Measurements from ENCODE around the gene LRP6. TPM values are rescaled to one million over a fixed set of nuclear protein-coding genes. Genes with fewer than 3 reads are reported as not detected.
"Not testable (repeated sequence)": the region's sequence is repeated elsewhere in the genome, so short reads cannot be mapped to it uniquely, and the experiment has no call there.

LRP6 gene
- total and polyA plus RNA-seq, 10 donors, result 0.63 to 14.9 (median 9.6) TPM

DNA sequence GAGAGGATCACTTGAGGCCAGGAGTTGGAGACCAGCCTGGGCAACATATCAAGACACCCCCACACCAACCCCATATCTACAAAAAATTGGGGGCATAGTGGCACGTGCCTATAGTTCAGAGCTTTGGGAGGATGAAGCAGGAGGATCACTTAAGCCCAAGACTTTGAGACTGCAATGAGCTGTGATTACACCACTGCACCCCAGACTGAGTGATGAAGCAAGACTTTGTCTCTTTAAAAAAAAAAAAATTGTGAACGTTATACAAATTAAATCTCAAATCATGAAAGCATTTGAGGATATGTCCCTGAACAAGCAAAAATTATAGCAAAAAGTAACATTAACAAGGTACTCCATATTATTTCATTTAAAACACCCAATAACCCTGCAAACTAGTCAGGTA, 2.9 kb downstream of the LRP6 start:
- intact Hi-C loops (cut with DNase I; ENCODE audit: low total_unique reads), result no loop called here
- DNase-seq, result no peak
- H3K4me3 ChIP-seq, result no peak overlapping the region
- H3K27ac ChIP-seq, result no peak overlapping the region
- peaks cover 0 to 71% (median 24%) of the 10 kb centered on the region in 7 donors for H3K27me3 ChIP-seq (replicated peaks in 1 of 7)
- TF ChIP-seq POLR2A (IDR thresholded peaks at IDR 0.05) (no peak), POLR2AphosphoS5 (IDR thresholded peaks at IDR 0.05) (no peak)
- TF ChIP-seq, protein P1, sequence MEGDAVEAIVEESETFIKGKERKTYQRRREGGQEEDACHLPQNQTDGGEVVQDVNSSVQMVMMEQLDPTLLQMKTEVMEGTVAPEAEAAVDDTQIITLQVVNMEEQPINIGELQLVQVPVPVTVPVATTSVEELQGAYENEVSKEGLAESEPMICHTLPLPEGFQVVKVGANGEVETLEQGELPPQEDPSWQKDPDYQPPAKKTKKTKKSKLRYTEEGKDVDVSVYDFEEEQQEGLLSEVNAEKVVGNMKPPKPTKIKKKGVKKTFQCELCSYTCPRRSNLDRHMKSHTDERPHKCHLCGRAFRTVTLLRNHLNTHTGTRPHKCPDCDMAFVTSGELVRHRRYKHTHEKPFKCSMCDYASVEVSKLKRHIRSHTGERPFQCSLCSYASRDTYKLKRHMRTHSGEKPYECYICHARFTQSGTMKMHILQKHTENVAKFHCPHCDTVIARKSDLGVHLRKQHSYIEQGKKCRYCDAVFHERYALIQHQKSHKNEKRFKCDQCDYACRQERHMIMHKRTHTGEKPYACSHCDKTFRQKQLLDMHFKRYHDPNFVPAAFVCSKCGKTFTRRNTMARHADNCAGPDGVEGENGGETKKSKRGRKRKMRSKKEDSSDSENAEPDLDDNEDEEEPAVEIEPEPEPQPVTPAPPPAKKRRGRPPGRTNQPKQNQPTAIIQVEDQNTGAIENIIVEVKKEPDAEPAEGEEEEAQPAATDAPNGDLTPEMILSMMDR (IDR thresholded peaks at IDR 0.05 in 8 of 11, conservative IDR thresholded peaks at IDR 0.05 in 3 of 11), result no peak
- peaks cover 0 to 42% (median 24%) of the 10 kb centered on the region in 6 donors for H3K4me1 ChIP-seq
- H3K36me3 ChIP-seq, result no peaks in the 10 kb centered on the region
- 50 to 74% (median 63%) methylated on average over 2 of the region's 2 CpGs for WGBS, 5 donors
- H3K9me3 ChIP-seq, result no peaks in the 10 kb centered on the region

DNA sequence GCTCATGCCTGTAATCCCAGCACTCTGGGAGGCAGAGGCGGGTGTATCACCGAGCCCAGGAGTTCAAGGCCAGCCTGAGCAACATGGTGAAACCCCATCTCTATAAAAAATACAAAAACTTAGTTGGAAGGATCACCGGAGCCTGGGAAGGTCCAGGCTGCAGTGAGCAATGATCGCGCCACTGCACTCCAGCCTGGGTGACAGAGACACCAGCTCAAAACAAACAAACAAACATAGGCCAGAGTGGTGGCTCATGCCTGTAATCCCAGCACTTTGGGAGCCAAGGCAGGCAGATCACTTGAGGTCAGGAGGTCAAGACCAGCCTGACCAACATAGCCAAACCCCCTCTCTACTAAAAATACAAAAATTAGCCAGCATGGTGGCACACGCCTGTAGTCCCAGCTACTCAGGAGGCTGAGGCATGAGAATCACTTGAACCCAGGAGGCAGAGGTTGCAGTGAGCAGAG, 10.5 kb downstream of the LRP6 start:
- H3K9me3 ChIP-seq; H3K27ac ChIP-seq; H3K36me3 ChIP-seq; H3K27me3 ChIP-seq (replicated peaks in 1 of 7); H3K4me3 ChIP-seq; intact Hi-C loops (cut with DNase I; ENCODE audit: low total_unique reads); H3K4me1 ChIP-seq; DNase-seq: not testable (repeated sequence)
- WGBS, 5 donors, result 86 to 94% (median 92%) methylated on average over 6 of the region's 6 CpGs

DNA sequence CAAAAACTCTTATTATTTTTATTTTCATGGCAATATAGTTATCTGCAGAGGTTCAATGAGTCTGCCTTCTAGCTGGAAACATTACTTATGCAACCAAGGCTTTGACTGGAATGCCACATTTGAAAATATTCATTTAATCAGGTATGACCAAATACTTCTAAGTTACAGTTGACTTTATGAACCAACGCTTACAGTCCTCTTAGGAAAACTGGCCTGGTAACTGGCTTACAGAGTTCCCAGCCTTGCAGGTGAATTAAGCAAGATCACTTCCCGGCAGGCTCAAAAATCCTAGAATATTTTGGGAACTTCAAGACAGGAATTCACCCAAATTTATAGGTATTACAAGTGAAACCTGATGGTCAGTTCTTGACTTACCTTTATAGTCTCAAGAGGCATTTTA, 12.3 kb downstream of the LRP6 start:
- no peaks in the 10 kb centered on the region for H3K36me3 ChIP-seq
- H3K9me3 ChIP-seq, result no peaks in the 10 kb centered on the region
- no peaks in the 10 kb centered on the region for H3K4me1 ChIP-seq
- intact Hi-C loops (cut with DNase I; ENCODE audit: low total_unique reads), result no loop called here
- TF ChIP-seq, protein P1 (IDR thresholded peaks at IDR 0.05 in 8 of 11, conservative IDR thresholded peaks at IDR 0.05 in 3 of 11), result no peak
- TF ChIP-seq POLR2A (IDR thresholded peaks at IDR 0.05) (no peak), POLR2AphosphoS5 (IDR thresholded peaks at IDR 0.05) (no peak)
- no peak for DNase-seq
- H3K27me3 ChIP-seq (replicated peaks in 1 of 7), result no peaks in the 10 kb centered on the region
- 91 to 97% (median 95%) methylated on average over 2 of the region's 2 CpGs for WGBS, 5 donors
- H3K27ac ChIP-seq, result no peak overlapping the region
- no peak overlapping the region for H3K4me3 ChIP-seq

DNA sequence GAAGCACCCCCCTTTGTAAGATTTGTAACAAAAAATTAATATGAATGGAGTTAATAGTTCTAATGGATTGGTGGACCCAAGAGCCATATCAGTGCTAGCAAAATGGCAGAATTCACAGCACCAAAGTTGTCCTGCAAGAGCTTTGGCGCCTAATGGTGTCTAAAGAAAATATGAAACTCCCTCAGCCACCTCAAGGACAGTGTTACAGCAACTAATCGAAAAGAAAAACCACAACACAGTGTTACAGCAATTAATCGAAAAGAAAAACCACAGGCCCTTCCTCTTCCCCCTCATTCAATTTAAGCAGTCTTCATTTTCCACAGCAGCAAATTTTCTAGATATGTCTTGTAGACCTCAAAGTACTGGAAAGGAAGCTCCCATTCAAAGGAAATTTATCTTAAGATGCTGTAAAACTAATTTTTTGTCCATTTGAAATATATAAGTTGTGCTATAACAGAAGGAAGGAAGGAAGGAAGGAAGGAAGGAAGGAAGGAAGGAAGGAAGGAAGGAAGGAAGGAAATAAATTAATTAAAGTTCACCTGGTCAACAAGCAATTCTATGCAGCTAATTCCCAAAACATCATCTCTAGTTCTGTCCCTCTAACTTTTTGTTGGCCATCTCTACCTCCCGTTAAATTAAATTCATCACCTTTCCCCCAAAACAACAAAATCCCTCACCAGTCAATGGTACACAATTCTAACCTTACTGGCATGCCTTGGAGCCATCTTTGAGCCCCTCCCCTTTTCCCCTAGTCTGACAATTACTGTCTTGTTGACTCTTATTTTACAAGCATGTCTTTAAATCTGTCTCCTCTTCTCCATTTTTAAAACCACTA, 17.4 kb downstream of the LRP6 start:
- Histone ChIP-seq H3K27me3 (replicated peaks in 1 of 7) (no peaks in the 10 kb centered on the region), H3K27ac (no peak overlapping the region), H3K36me3 (no peaks in the 10 kb centered on the region), H3K4me1 (no peaks in the 10 kb centered on the region), H3K4me3 (no peak overlapping the region), H3K9me3 (no peaks in the 10 kb centered on the region)
- WGBS, 5 donors, result 55 to 61% (median 58%) methylated on average over 4 of the region's 4 CpGs
- DNase-seq, result no peak
- intact Hi-C loops (cut with DNase I; ENCODE audit: low total_unique reads), result no loop called here
- no peak for TF ChIP-seq POLR2A (IDR thresholded peaks at IDR 0.05)
- TF ChIP-seq POLR2AphosphoS5 (IDR thresholded peaks at IDR 0.05), result no peak
- TF ChIP-seq, protein P1 (IDR thresholded peaks at IDR 0.05 in 8 of 11, conservative IDR thresholded peaks at IDR 0.05 in 3 of 11), result no peak
